ENCODE measurements around the gene LMBRD1. TPM values are rescaled to one million over a fixed set of nuclear protein-coding genes. Genes with fewer than 3 reads are reported as not detected.
"Not testable (repeated sequence)": the region's sequence is repeated elsewhere in the genome, so short reads cannot be mapped to it uniquely, and the experiment has no call there.

Gene LMBRD1
- polyA plus RNA-seq, 1 donor, result 32.0 TPM

DNA sequence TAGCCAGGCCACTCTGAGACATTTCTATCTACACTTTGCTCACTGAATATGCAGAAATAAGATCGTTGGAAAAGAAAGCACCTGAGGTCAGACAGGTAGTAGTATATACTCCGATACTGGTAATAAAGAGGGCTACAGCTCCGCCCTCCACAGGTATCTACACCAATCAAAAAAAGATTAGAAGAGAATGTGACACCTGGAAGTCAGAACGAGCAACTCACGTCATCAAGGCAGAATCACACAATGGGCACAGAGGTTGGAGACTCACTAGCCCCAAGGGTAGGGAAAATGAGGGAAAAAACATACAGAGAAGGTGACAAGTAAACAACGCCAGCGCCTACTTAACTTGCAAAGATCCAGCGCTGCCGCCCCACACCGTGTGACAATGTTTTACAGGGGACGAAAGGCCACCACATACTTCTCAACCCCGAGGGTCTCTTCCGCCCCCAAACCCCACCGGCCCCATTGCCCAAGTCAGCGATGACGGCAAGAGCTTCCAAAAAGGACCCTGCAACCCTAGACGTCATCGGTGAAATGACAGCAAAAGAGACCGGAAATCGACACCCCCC lies 653 bp downstream of the LMBRD1 start:
- peak; percentile 13 for DNase-seq (ENCODE audit: low read depth)

DNA sequence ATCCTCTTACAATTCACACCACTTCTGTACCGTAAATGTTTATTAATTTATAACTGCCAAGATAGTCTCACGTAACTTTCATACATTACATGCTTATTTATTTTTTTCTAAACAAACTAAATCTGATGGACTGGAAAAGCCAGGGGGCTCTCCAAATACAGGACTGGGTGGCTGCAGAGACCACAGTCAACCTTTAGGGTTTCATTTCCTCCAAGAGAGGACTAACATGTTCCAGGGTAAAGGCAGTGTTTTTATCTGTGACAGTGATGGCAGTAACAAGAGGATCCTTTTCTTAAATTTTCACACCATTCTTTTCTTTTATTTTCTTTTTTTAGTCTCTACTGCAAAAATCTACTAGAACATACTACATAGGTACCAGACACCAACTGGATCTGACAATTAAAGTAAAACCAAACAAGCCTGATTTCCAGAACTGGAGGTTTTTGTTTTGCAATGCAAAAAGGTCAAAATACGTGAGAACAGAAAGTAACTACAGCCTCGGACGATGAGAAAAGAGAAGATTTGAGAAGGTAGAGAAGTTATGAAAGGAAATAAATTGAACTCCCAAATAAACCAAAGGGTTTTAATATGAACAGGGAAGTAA lies 1.2 kb downstream of the LMBRD1 start:
- no peak for DNase-seq (ENCODE audit: low read depth)

DNA sequence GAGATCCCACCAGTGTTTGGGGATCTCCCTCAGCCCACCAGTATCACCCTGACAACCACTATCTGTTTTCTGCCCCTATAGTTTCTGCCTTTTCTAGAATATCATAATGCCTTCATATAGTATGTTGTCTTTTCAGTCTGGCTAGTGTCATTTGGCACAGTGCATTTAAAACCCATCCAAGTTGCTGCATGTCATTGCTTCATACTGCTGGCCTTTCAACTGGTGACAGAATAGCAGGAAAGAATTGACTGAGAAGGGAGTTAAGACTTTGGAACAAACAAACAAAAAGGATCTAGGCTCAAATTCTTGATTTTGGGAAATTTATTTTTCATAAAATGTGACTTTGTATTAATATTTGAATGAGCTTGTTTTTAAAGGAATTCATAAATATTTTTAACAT lies 4.5 kb downstream of the LMBRD1 start:
- peak; percentile 19 for DNase-seq (ENCODE audit: low read depth)

DNA sequence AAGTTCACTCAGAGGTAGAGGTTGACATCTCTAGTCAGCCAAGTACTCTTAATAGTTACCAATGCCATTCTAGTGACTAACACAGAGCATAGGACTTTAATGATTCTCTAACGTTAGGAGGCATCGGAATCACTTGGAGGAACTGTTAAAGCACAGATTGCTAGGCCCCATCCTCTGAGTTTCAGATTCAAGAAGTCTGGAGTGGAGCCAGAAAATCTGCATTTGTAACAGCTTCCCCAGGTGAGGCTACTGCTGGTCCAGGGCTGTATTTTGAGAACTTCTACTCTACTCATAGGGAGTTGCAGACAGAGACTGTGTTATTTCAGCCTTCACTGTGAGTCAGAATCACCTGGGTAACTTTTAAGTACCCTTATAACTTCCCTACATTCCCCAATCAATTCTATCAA lies 5.7 kb downstream of the LMBRD1 start:
- DNase-seq (ENCODE audit: low read depth), result no peak

DNA sequence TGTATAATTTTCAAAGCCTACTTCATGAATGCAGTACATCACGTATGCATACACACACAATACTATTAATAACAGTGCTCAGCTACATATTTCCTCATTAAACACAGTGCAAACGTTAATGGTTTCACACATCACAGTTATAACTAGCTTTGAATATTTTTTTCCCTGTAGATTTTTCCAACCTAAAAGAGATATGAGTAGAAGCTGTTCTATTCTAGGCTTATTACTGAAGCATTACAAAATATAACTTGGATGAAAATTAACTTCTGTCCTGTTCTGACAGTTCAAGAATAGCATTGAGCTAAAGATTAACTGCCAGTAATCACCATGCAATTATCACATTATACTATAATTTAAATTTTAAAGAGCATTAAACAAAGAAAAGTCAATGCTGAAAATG lies 6.2 kb downstream of the LMBRD1 start:
- no peak for DNase-seq (ENCODE audit: low read depth)

DNA sequence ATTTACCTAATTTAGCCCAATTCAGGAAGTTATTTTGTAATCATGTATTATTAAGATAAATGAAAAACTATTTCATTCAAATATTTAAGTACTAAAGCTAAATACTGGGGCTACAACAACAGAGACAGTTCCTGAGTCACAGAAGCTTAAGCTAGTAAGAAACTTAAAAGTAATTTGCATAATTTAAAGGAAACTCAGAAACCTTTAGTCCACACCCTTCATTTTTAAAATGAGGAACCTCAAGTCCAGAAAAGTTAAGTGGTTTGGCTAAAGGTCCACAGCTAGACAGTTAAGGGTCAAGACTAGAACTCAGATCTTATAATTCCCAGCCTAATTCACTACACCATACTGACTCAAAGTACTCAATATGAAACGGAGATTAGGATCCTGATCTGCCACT lies 7.2 kb downstream of the LMBRD1 start:
- no peak for DNase-seq (ENCODE audit: low read depth)

DNA sequence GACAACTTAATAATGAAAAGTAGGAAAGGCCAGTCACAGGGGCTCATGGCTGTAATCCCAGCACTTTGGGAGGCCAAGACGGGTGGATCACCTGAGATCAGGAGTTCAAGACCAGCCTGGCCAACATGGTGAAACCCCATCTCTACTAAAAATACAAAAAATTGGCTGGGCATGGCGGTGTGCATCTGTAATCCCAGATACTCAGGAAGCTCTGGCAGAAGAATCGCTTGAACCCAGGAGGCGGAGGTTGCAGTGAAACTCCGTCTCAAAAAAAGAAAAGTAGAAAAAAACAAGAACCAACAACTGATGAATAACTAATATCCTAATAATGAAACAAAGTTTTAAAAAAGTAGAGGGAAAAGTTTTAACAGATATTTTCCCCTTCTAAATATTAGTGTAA lies 9.4 kb downstream of the LMBRD1 start:
- not testable (repeated sequence) for DNase-seq (ENCODE audit: low read depth)

DNA sequence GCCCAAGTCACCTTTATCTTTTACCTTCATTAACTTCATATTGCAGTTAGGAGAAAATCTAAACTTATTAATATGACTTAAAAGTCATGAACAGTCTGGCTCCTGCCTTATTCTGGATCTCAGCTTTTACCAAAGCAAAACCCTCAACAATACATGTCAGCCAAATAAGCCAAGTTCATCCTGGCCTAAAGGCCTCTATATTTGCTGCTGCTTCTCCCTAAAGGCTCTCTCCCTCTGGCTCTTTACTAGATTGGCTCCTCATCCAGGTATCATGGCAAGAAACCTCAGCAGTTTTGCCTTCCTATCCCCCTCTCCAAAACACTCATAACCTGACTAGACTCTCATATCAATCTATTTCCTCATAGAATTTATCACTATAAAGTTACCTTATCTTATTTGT lies 11.1 kb downstream of the LMBRD1 start:
- no peak for DNase-seq (ENCODE audit: low read depth)

DNA sequence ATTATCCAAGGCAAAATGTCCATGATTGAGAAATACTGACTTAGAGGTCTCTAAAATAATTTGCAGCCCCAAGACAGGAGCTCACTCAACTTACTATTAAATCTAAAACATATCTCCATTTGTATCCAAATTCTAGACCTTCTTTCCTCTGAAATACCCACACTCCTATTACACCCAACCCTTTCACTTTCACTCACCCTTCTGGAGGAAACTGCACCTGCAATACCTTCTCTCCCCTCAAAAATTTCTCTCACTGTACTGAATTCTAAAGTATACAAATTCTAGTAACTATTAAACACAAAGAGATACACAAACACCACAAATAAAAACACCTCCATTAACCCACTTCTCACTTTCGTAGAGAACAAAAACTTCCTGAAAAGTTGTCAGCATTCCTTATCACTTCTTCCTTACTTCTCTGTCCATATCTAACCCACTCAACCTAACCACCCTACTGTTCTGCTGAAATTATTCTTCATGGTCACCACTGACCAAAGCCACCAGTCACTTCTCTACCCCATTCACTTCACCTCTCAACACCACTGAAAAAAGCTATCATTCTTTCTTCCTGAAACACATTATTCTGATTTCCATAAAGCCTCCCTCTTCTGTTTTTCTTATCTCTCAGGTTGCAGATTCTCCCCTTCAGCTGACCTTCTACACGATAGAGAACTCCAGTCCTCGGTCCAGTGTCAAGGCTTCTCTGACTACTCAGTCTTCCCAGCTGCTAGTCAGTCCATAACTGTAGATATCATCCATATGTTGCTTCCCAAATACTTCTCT lies 12.0 kb downstream of the LMBRD1 start:
- DNase-seq (ENCODE audit: low read depth), result no peak

DNA sequence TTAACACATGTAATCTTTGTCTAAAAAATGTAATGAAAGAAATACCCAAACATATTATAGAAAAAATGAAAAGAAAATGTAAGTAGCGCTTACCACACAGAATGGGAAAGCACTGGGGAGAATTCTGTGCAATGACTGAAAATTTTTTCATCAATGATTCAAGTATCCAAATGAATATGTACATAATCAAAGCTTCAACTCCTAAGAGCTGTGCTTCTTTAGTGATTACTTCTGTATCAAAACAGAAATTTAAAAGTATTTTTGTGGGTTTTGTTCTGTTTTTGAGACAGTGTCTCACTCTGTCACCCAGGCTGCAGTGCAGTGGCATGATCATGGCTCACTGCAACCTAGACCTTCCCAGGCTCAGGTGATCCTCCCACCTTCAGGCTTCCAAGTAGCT lies 13.7 kb downstream of the LMBRD1 start:
- no peak for DNase-seq (ENCODE audit: low read depth)

DNA sequence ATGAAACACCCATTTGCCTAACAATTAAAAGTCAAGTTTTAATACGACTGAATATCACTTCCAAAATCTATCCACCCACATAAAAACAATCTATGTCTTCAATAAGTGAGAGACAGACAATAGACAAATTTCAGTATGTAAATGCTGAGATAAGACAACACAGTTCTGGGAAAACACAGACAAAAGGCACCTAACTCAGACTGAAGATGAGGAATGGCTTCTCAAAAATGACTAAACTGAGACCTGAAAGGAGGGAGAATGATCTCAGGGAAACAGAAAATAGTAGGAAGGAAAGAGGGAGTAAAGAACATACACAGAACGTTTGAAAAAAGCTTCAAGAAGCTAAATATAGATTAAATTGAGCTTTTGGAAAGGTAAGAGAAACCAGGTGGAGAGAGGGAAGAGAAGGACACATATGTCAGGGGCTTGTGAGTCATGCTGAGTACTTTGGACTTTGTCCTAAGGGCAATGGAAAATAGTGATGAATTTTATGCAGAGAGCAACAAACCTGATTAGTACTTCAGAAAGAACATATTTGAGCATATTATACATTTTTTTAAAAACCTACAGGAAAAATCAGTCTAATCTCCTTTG lies 16.1 kb downstream of the LMBRD1 start:
- no peak for DNase-seq (ENCODE audit: low read depth)

DNA sequence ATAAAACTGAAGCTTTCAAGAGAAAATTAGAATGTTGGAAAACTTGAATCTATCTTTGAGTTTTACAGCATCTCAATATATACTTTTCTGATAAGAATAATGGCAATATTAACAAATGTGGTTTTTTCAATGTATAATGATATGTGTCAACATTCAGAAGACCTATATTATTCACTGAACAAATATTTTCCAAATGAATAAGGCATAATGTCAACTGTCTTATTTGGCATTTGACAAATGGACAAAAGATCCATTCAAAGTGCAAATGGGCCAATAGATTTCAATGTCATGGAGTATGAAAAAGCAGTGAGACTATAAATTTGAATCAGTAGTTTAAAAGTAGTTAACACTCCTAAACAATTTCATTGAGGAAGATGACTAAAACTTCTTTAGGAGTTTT lies 20.9 kb downstream of the LMBRD1 start:
- no peak for DNase-seq (ENCODE audit: low read depth)

DNA sequence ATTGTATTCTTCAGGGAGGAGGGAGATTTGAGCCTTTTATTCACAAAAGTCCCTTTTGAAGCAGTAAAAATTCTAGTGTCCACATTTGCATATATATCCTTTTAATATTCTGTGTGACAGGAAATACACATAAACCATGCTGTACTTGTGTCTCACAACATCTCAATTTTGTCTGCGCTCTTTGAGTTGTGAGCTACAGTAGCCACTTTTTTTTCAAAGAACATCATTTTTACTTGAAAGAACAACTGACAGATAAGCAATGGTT lies 21.3 kb downstream of the LMBRD1 start:
- no peak for DNase-seq (ENCODE audit: low read depth)

DNA sequence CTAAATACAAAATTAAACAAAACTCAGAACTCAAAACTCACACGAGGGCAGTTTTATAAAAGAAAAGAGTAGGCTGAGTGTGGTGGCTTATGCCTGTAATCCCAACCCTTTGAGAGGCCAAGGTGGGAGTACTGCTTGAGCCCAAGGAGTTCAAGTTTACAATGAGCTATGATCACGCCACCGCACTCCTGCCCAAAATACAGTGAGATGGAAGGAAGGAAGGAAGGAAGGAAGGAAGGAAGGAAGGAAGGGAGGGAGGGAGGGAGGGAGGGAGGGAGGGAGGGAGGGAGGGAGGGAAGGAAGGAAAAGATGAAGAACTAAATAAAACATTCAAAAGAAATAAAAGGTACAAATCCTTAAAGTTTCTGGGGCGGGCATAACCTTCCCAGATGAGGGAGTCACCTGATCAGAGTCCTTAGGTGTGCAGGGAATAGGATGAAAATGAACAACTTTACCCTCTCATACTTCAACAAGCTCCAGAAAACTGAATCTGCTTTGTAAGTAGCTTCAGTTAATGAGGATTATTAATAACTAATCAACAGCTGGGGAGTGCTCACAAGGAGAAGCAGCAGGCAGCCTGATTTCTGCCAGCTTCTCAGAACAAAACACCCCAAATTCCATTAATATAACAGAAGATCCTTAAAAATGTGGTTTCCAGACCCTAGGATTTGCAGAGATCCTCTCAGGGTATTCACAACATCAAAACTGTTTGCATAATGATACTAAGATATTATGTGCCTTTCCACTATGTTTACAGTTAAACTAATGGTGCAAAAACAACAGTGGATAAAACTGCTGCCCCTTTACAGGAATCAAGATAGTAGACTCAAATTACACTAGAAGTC lies 21.8 kb downstream of the LMBRD1 start:
- no peak for DNase-seq (ENCODE audit: low read depth)

DNA sequence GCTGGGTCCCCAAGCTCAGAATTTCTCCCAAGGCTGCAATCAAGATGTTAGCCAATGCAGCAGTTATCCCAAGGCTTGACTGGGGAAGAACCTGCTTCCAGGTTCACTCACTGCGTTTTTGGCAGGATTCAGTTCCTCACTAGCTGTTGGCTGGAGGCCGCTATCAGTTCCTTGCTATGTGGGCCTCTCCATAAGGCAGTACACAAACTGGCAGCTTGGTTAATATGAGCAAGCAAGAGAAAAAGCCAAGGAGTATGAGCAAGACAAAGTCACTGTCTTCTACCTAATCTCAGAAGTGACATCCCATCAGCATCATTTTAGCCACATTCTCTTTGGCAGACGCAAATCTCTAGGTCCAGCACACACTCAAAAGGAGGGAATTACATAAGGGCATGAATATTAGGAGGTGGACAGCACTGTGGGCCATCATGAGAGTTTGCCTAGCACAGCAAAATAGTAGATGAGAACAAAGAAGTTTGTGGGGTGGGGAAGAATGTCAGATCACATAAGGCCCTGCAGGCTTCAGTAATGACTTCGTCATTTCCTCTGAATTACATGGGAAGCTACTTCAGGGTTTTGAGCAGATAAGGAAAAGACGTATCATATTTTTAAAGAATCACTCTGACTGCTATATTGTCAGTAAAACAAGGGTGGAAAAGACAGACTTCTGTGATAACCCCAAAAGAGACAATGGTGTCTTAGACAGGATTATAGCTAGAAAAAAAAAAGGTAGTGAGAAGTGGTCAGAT lies 25.5 kb downstream of the LMBRD1 start:
- DNase-seq (ENCODE audit: low read depth), result no peak

DNA sequence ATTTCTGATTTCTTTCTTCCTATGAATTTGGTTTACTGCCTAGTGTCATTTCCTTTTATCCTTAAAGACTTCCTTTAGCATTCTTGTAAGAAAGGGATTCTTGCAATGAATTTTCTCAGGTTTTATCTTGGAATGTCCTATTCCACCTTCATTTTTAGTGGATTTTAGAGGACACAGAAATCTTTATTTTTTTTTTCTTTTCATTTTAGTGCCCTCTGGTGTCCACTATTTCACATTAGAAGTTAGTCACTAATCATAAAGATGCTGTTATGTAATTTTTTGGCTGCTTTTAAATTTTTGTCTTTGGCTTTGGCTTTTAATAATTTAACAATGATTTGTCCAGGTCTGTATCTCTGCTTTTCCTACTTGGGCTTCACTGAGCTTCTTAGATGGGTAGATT lies 28.1 kb downstream of the LMBRD1 start:
- DNase-seq (ENCODE audit: low read depth), result no peak

DNA sequence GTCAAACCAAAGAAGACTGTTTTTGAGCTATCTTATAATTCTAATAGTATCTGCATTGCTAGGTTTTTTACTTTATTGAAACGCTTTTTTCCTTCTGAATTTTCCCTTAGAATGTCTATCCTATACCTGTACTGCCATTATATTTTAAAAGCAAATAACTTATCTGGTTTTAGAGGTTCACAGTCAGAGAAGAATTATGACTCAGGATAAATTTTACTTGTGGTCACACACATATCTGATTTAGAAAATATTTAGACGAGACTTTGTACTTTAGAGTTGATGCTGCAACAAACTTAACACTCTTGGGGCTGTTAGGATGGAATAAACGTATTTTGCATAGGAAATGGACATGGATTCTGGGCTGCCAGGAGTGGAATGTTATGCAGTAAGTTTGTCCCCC lies 33.0 kb downstream of the LMBRD1 start:
- DNase-seq (ENCODE audit: low read depth), result no peak

DNA sequence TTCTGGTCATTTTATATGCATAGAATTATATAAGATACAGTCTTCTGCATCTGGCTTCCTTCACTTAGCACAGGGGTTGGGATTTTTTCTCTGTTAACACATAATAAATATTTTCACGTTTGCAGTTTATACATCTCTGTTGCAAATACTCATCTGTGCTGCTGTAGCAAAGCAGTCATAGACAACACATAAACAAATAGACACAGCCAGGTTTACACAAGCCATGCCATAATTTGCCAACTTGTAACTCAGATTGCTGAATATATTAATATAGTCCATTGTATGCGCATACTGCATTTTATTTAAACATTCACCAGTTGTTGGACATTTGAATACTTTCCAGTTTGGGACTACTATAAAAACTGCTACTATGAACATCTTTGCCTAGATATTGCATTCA lies 35.0 kb downstream of the LMBRD1 start:
- no peak for DNase-seq (ENCODE audit: low read depth)

DNA sequence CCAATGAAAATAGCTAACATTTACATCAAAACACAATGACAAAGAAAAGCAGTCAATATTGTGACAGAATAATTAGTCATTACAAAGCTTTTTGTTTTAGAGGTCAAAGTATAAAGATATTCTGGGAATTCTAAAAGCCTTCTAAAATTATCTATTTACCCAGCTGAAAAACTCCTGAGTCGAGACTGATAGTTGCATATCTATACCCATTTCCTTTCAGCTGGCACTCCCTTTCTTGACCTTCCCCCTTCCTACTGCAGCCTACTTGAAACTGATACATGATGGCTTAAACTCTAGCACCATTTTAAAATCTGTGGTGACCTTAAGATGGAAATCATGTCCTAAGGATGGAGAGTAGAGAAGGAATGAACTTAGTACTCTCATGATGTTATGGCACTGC lies 38.6 kb downstream of the LMBRD1 start:
- no peak for DNase-seq (ENCODE audit: low read depth)

DNA sequence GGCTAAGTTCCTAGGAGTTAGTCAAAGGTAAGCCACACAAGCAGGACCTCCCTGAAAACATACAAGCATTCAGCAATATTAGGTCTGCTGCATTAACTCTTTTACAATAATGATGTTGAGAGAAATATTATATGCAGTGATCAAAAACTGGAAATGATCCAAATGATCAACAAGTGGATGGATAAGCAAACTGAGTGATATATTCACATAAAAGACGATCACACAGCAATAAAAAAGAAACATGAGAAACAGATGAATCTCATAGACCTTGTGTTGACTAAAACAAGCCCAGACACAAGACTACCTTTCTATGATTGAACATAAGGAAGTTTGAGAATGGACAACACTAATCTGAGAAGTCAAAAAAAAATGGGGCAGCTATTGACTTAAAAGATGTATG lies 39.9 kb downstream of the LMBRD1 start:
- DNase-seq (ENCODE audit: low read depth), result no peak

DNA sequence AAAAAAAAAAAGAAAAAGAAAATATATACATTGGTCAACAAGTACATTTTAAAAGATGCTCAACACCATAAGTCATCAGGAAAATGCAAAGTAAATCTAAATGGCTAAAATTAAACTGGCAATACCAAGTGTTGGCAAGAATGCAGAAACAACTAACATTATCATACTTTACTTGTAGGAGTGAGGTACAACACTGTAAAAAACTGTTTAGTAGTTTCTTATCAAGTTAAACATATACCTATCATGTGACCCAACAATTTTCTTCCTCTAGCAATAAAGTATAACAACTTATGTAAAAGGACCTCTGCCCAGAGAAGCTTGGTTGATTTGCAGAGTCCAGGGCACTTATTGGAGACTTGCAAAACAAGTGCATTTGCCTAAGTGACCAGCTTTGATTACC lies 40.4 kb downstream of the LMBRD1 start:
- no peak for DNase-seq (ENCODE audit: low read depth)

DNA sequence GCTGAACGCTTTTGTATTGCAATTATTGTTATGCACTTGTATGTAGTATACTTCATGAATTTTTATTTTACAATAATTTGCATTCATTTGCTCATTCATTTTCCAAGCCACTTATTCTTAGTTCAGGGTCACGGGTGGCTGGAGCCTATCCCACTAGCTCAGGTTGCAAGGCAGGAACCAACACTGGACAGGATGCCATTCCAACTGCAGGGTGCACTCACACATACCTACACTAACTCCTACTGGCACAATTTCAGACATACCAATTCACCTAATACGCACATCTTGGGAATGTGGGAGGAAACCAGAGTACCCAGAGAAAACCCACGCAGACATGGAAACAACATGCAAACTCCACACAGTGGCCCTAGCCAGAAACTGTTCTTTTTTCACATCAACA lies 61.8 kb downstream of the LMBRD1 start:
- DNase-seq (ENCODE audit: low read depth), result no peak
